ENCODE data around the gene ADGRG3.
A peak's percentile ranks its signal among the peaks of the same experiment; 100 is the strongest.

The ADGRG3 gene

GRCh38 chr16:57701759-57702371 lies 33.8 kb downstream of the ADGRG3 start:
- Mint-ChIP-seq H3K36me3 (ENCODE audit: low read depth) (no peaks in the 10 kb centered on the region), H3K27ac (no peak overlapping the region), H3K9me3 (peaks cover 2% of the 10 kb centered on the region), H3K4me3 (no peak overlapping the region), H3K27me3 (ENCODE audit: low read depth) (peaks cover 8% of the 10 kb centered on the region), H3K4me1 (peaks cover 16% of the 10 kb centered on the region)
- no peak for TF ChIP-seq CTCF (IDR thresholded peaks at IDR 0.05; ENCODE audit: unreplicated experiment in 3 of 3)

GRCh38 chr16:57703416-57704010 lies 35.4 kb downstream of the ADGRG3 start:
- H3K9me3 Mint-ChIP-seq, result peaks cover 4% of the 10 kb centered on the region
- H3K36me3 Mint-ChIP-seq (ENCODE audit: low read depth), result no peaks in the 10 kb centered on the region
- H3K27me3 Mint-ChIP-seq (ENCODE audit: low read depth), result peaks cover 9% of the 10 kb centered on the region
- peaks cover 16% of the 10 kb centered on the region for H3K4me1 Mint-ChIP-seq
- peak overlapping the region in 1 of 3 experiments; percentile 84 for H3K27ac Mint-ChIP-seq
- H3K4me3 Mint-ChIP-seq, result no peak overlapping the region
- TF ChIP-seq CTCF (IDR thresholded peaks at IDR 0.05; ENCODE audit: unreplicated experiment in 3 of 3), result no peak

GRCh38 chr16:57704011-57704904 lies 36.2 kb downstream of the ADGRG3 start:
- Mint-ChIP-seq H3K27me3 (ENCODE audit: low read depth) (peaks cover 9% of the 10 kb centered on the region), H3K36me3 (ENCODE audit: low read depth) (no peaks in the 10 kb centered on the region), H3K27ac (peak overlapping the region in 1 of 3 experiments; percentile 84), H3K4me1 (peaks cover 16% of the 10 kb centered on the region), H3K4me3 (no peak overlapping the region), H3K9me3 (peaks cover 4% of the 10 kb centered on the region)
- TF ChIP-seq CTCF (IDR thresholded peaks at IDR 0.05; ENCODE audit: unreplicated experiment in 3 of 3), result no peak

- Mint-ChIP-seq H3K27me3 (ENCODE audit: low read depth) (peaks cover 9% of the 10 kb centered on the region), H3K9me3 (peaks cover 4% of the 10 kb centered on the region), H3K4me3 (no peak overlapping the region), H3K4me1 (peaks cover 16% of the 10 kb centered on the region), H3K36me3 (ENCODE audit: low read depth) (no peaks in the 10 kb centered on the region), H3K27ac (no peak overlapping the region)
- TF ChIP-seq CTCF (IDR thresholded peaks at IDR 0.05; ENCODE audit: unreplicated experiment in 3 of 3), result no peak
These were observed 37.1 kb downstream of the ADGRG3 start for GRCh38 chr16:57704905-57705852.

GRCh38 chr16:57706717-57707116 lies 38.6 kb downstream of the ADGRG3 start:
- H3K27me3 Mint-ChIP-seq (ENCODE audit: low read depth), result peaks cover 13% of the 10 kb centered on the region
- H3K27ac Mint-ChIP-seq, result no peak overlapping the region

More at GRCh38 chr16:57706717-57707116, 38.6 kb downstream of the ADGRG3 start:
- Mint-ChIP-seq H3K36me3 (ENCODE audit: low read depth) (no peaks in the 10 kb centered on the region), H3K9me3 (peaks cover 4% of the 10 kb centered on the region), H3K4me3 (no peak overlapping the region), H3K4me1 (peaks cover 6% of the 10 kb centered on the region)
- no peak for TF ChIP-seq CTCF (IDR thresholded peaks at IDR 0.05; ENCODE audit: unreplicated experiment in 3 of 3)
